Upper lobe of right lung (tissue), 1 donor: ENCODE data around the gene POLE. TPM values are rescaled to one million over a fixed set of nuclear protein-coding genes. Genes with fewer than 3 reads are reported as not detected.
A peak's percentile ranks its signal among the peaks of the same experiment; 100 is the strongest.

Source experiments
- ATAC-seq: fragments of 200-7000 bp; cut with Tn5 transposase; one replicate; pipeline ENCODE4 v1.9.1; 2020; ENCODE audit warnings: mild to moderate bottlenecking, moderate library complexity
- DNase-seq: peaks from one replicate; pipeline ENCODE4 v3.0.0-alpha.2; 2020
- H3K27ac ChIP-seq: fragments of 200-600 bp; one replicate; pipeline ENCODE4 v1.8.0; 2022
- H3K27me3 ChIP-seq: fragments of 200-600 bp; one replicate; pipeline ENCODE4 v1.8.0; 2022; ENCODE audit warnings: mild to moderate bottlenecking
- H3K36me3 ChIP-seq: fragments of 200-600 bp; one replicate; pipeline ENCODE4 v1.8.0; 2022
- H3K4me1 ChIP-seq: fragments of 200-600 bp; one replicate; pipeline ENCODE4 v1.8.0; 2022
- H3K4me3 ChIP-seq: fragments of 200-600 bp; one replicate; pipeline ENCODE4 v1.8.0; 2022; ENCODE audit warnings: mild to moderate bottlenecking
- H3K9me3 ChIP-seq: fragments of 200-600 bp; one replicate; pipeline ENCODE4 v1.8.0; 2022
- intact Hi-C: fragments of 100-400 bp; cut with DNase I; formaldehyde crosslinking; loops from one replicate; pipeline ENCODE4 v1.11.0; 2022
- total RNA-seq: library from RNA; stranded (reverse); fragmentation: NEBNext Ultra II Directional; extraction: Animal tissue kit (Norgen Biotek cat#: 25700); gene quantifications from one replicate; pipeline ENCODE4 v1.2.1, GENCODE V29; 2021
- TF ChIP-seq, protein P1 (sequence below): fragments of 200-600 bp; IDR thresholded peaks from one replicate; pipeline ENCODE4 v1.8.0; 2022; ENCODE audit warnings: antibody characterized with exemption
- donor health status: DM: no; HTN: yes; CAD: no; lungs with severe emphysema.

Gene POLE
- total RNA-seq, 1 donor from 2014 or later = 23.5 TPM

DNA sequence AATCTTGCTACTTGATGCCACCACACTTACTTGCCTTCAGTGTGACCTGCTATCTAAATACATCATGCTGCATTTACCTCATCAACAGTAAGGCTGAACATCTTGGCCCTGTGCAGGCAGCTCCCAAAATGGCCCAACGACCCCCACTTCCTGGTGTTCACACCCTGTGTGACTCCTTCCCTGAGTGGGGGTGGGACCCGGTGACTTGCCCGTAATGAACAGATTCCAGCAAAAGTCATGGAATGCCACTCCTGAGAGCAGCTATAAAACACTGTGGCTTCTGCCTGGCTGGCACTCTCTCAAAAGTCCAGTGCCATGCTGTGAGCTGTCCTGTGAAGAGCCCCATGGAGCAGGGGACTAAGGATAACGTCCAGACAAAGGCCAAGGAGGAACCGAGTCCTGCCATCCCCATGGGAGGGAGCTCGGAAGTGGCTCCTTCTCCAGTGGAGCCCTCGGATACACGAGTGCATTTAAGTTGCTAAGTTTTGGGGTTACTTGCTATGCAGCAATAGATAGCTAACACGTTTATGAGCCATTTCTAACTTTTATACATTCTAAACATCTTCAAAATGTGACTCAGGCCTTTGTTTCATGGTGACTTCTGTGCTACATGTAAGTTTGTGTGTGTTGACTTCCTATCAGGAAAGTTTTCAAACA lies 35.6 kb downstream of the POLE start:
- no peak for DNase-seq
- no peak overlapping the region for H3K27ac ChIP-seq
- intact Hi-C loops = no loop called here
- no peaks in the 10 kb centered on the region for H3K9me3 ChIP-seq
- TF ChIP-seq, protein P1, sequence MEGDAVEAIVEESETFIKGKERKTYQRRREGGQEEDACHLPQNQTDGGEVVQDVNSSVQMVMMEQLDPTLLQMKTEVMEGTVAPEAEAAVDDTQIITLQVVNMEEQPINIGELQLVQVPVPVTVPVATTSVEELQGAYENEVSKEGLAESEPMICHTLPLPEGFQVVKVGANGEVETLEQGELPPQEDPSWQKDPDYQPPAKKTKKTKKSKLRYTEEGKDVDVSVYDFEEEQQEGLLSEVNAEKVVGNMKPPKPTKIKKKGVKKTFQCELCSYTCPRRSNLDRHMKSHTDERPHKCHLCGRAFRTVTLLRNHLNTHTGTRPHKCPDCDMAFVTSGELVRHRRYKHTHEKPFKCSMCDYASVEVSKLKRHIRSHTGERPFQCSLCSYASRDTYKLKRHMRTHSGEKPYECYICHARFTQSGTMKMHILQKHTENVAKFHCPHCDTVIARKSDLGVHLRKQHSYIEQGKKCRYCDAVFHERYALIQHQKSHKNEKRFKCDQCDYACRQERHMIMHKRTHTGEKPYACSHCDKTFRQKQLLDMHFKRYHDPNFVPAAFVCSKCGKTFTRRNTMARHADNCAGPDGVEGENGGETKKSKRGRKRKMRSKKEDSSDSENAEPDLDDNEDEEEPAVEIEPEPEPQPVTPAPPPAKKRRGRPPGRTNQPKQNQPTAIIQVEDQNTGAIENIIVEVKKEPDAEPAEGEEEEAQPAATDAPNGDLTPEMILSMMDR = no peak
- H3K36me3 ChIP-seq = peaks cover 80% of the 10 kb centered on the region
- no peaks in the 10 kb centered on the region for H3K4me1 ChIP-seq
- H3K27me3 ChIP-seq = no peaks in the 10 kb centered on the region
- H3K4me3 ChIP-seq = no peak overlapping the region
- ATAC-seq = no peak

DNA sequence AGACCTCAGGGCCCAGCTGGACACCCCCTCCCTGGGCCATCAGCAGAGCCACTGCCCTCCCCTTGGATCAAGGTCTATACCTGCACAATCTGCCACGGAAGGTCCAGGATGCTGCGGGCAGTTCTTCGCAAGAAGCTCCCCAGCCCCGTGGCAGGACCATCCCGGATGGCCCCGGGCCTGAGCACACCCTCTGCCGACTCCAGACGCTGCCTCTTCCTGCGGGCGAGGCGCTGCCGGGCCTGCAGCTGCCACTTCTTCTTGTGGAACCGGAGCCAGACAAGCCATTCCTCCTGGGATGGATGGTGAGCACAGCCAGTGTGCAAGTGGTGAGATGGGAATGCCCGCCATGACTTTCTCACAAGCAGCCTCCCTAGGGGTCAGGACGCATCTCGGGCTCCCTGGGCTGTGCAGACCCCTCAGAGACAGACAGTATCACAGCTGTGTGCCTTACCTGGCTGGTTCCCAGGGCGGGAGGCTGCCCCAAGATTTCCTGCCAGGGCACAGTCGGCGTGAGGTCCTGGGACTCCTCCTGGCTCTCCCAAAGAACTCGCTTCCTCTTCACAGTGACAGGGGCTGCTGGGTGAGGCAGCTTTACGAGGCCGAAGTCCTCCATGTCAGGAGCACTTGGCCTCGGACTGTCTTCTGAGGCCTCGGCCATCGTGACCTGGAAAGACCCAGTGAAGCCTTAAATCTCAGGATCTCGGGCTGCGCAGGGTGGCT lies 37.8 kb downstream of the POLE start:
- Histone ChIP-seq H3K9me3 (no peaks in the 10 kb centered on the region), H3K27me3 (no peaks in the 10 kb centered on the region), H3K27ac (no peak overlapping the region), H3K4me1 (no peaks in the 10 kb centered on the region), H3K36me3 (peaks cover 64% of the 10 kb centered on the region), H3K4me3 (no peak overlapping the region)
- DNase-seq (no peak), ATAC-seq (peak; percentile 23)
- intact Hi-C loops = no loop called here
- TF ChIP-seq, protein P1 = no peak

DNA sequence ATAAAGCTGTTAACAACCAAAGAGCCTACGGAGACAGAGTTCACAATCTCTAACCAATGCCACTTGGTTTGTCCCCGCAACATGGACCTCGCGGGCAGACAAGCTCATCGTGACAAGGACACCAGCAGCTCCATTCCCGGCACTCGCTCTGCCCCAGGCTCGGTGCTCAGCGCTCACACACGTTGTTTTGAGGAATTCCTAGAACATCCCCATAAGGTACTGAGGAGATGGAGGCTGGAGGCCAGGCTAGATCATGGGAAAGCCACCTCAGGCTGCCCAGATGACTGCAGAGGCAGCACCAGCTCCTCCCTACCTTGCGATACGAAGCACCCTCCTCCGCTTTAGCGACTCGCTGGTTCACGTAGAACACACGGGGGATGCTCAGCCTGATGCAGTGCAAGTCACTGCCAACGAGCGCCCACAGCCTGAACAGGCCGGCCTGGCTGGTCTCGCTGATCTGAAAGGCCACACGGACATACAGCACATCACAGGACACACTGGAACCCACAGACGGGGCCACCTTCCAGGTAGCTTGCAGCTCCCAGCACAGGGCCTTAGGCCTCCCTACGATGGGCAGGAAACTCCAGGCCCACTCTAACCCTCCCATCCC lies 38.4 kb downstream of the POLE start:
- H3K4me3 ChIP-seq = no peak overlapping the region
- H3K27ac ChIP-seq = no peak overlapping the region
- no peaks in the 10 kb centered on the region for H3K9me3 ChIP-seq
- H3K27me3 ChIP-seq = no peaks in the 10 kb centered on the region
- peaks cover 57% of the 10 kb centered on the region for H3K36me3 ChIP-seq
- TF ChIP-seq, protein P1 = no peak
- no peaks in the 10 kb centered on the region for H3K4me1 ChIP-seq
- intact Hi-C loops = no loop called here
- ATAC-seq = peak; percentile 32
- DNase-seq = no peak

DNA sequence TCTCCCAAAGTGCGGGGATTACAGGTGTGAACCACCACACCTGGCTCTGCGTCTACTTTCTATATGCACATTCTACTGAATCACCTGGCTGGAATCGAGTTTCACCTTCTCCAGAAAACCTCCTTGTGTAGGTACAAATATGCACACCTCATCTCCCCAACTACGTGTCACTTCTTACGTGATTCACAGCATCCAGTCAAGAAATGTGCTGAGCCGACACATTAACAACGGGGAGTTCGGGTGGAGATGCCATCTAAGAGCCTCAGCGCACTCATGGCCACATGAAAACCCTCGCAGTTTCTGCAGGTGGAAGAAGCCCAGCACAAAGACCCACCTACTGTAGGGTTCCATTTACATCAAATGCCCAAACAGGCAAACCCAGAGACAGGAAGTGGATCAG lies 39.3 kb downstream of the POLE start:
- H3K27ac ChIP-seq = no peak overlapping the region
- no peaks in the 10 kb centered on the region for H3K4me1 ChIP-seq
- DNase-seq = no peak
- H3K36me3 ChIP-seq = peaks cover 56% of the 10 kb centered on the region
- H3K9me3 ChIP-seq = no peaks in the 10 kb centered on the region
- no peaks in the 10 kb centered on the region for H3K27me3 ChIP-seq
- no peak overlapping the region for H3K4me3 ChIP-seq
- ATAC-seq = no peak
- TF ChIP-seq, protein P1 = no peak
- intact Hi-C loops = no loop called here

DNA sequence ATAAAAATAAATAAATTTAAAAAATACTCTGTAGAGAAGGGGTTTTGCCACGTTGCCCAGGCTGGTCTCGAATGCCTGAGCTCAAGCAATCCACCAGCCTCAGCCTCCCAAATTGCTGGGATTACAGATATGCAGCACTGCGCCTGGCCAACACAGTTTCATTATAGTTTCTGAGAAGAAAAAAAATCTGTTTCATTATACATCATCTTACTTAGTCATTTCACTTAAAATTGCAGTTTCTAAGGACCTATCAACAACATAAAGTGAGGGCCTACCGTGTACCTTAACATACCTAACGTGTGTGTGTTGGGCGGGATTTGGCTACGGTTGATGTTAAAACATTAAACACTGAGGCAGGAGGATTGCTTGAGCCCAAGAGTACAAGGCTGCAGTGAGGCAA lies 40.3 kb downstream of the POLE start:
- no peaks in the 10 kb centered on the region for H3K4me1 ChIP-seq
- TF ChIP-seq, protein P1 = no peak
- no peak overlapping the region for H3K27ac ChIP-seq
- no peaks in the 10 kb centered on the region for H3K9me3 ChIP-seq
- H3K36me3 ChIP-seq = peaks cover 54% of the 10 kb centered on the region
- no peaks in the 10 kb centered on the region for H3K27me3 ChIP-seq
- ATAC-seq = no peak
- H3K4me3 ChIP-seq = no peak overlapping the region
- intact Hi-C loops = no loop called here
- no peak for DNase-seq
